Endodermal cell (in vitro differentiated cells): ENCODE measurements around the gene KCNH8. TPM values are rescaled to one million over a fixed set of nuclear protein-coding genes. Genes with fewer than 3 reads are reported as not detected.

Experiments used
- DNase-seq: peaks from one replicate; pipeline ENCODE4 v3.0.0-alpha.2; 2017
- H3K27ac ChIP-seq: 2 replicates; pipeline ENCODE4 v1.5.1; 2013; ENCODE audit warnings: mild to moderate bottlenecking, low read depth, low read length, moderate library complexity
- H3K27me3 ChIP-seq: 2 replicates; pipeline ENCODE4 v1.6.1; 2013; ENCODE audit warnings: mild to moderate bottlenecking, low read length, moderate library complexity; ENCODE audit not compliant: insufficient read depth, control insufficient read depth, poor library complexity, severe bottlenecking
- H3K36me3 ChIP-seq: 2 replicates; pipeline ENCODE4 v1.7.0; 2013; ENCODE audit warnings: mild to moderate bottlenecking, low read length, moderate library complexity; ENCODE audit not compliant: control insufficient read depth, insufficient read depth
- H3K4me1 ChIP-seq: one replicate; pipeline ENCODE4 v1.7.0; 2013; ENCODE audit warnings: low read length; ENCODE audit not compliant: control insufficient read depth, insufficient read depth
- H3K4me3 ChIP-seq: 2 replicates; pipeline ENCODE4 v1.5.1; 2013; ENCODE audit warnings: mild to moderate bottlenecking, low read length, moderate library complexity
- H3K9ac ChIP-seq: 2 replicates; pipeline ENCODE4 v1.6.1; 2013; ENCODE audit warnings: mild to moderate bottlenecking, low read length, moderate library complexity; ENCODE audit not compliant: poor library complexity, severe bottlenecking; ENCODE audit errors: extremely low read depth
- H3K9me3 ChIP-seq: 2 replicates; pipeline ENCODE4 v1.6.1; 2013; ENCODE audit warnings: mild to moderate bottlenecking, low read length, moderate library complexity; ENCODE audit not compliant: control insufficient read depth
- H3K27ac Mint-ChIP-seq: 2 replicates; pipeline ENCODE4 v1.8.0; 2020; ENCODE audit warnings: mixed read lengths
- H3K27me3 Mint-ChIP-seq: 2 replicates; pipeline ENCODE4 v1.8.0; 2021; ENCODE audit warnings: mild to moderate bottlenecking, mixed read lengths; ENCODE audit not compliant: insufficient read depth
- H3K36me3 Mint-ChIP-seq: 2 replicates; pipeline ENCODE4 v1.8.0; 2020; ENCODE audit warnings: low read depth, mixed read lengths
- H3K4me1 Mint-ChIP-seq: 2 replicates; pipeline ENCODE4 v1.8.0; 2020; ENCODE audit warnings: mixed read lengths
- H3K4me3 Mint-ChIP-seq: 2 replicates; pipeline ENCODE4 v1.8.0; 2020; ENCODE audit warnings: mild to moderate bottlenecking, moderate library complexity, mixed read lengths
- H3K9me3 Mint-ChIP-seq: 2 replicates; pipeline ENCODE4 v1.8.0; 2020; ENCODE audit warnings: mild to moderate bottlenecking, mixed read lengths
- WGBS, 2 experiments: methylation state at CpG; one replicate each; pipeline versions ENCODE4 v1.1.5 to v1.1.7; 2013; ENCODE audit warnings: missing lambda C conversion rate in 2 of 2, mixed read lengths in 1 of 2; ENCODE audit not compliant: insufficient coverage in 1 of 2, insufficient read length in 1 of 2; 5-methylcytosine and 5-hydroxymethylcytosine counted together
- total RNA-seq, 2 donors: library from RNA; stranded (reverse); fragmentation: NEBNext Ultra II Directional in 1 of 2; extraction: Animal tissue kit (Norgen Biotek cat#: 25700) in 1 of 2; gene quantifications; 2 replicates in 1 of 2; 3 replicates in 1 of 2; pipeline ENCODE4 v1.2.1, GENCODE V29; 2021
- TF ChIP-seq, protein P1 (sequence below): fragments of 200-600 bp; sonication (generic); conservative IDR thresholded peaks from 2 replicates; pipeline ENCODE4 v1.5.0; 2021; ENCODE audit warnings: antibody characterized with exemption, mild to moderate bottlenecking

Gene KCNH8
- total RNA-seq, 2 donors from 2014 or later, result 12.0 to 15.0 TPM

DNA sequence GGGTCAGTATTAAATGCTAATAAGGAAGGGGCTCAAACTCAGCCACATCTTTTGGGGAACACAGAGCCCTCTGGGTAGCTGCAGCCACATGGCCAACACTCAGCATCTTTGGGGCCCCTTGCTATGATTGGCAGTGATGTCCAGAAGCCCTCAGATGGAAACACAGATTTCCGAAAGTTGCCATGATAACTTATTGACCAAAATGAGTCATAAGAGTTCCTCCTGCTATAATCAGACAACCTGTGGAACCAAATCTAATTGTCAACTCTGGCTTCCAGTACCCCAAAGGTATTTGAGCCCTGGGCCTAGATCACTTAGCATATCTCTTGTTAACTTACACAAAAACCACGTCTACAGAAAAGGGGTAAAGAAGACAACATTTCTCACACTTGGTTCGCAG is 392.2 kb downstream of the KCNH8 start:
- WGBS, 2 experiments, result 93 to 96% methylated on average over 3 of the region's 3 CpGs
- Mint-ChIP-seq H3K4me3 (no peak overlapping the region), H3K9me3 (no peaks in the 10 kb centered on the region), H3K27me3 (no peaks in the 10 kb centered on the region), H3K27ac (no peak overlapping the region), H3K36me3 (no peaks in the 10 kb centered on the region), H3K4me1 (no peaks in the 10 kb centered on the region)
- no peak overlapping the region for H3K9ac ChIP-seq
- TF ChIP-seq, protein P1, sequence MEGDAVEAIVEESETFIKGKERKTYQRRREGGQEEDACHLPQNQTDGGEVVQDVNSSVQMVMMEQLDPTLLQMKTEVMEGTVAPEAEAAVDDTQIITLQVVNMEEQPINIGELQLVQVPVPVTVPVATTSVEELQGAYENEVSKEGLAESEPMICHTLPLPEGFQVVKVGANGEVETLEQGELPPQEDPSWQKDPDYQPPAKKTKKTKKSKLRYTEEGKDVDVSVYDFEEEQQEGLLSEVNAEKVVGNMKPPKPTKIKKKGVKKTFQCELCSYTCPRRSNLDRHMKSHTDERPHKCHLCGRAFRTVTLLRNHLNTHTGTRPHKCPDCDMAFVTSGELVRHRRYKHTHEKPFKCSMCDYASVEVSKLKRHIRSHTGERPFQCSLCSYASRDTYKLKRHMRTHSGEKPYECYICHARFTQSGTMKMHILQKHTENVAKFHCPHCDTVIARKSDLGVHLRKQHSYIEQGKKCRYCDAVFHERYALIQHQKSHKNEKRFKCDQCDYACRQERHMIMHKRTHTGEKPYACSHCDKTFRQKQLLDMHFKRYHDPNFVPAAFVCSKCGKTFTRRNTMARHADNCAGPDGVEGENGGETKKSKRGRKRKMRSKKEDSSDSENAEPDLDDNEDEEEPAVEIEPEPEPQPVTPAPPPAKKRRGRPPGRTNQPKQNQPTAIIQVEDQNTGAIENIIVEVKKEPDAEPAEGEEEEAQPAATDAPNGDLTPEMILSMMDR, result no peak
- H3K36me3 ChIP-seq, result no peaks in the 10 kb centered on the region
- H3K4me3 ChIP-seq, result no peak overlapping the region
- H3K9me3 ChIP-seq, result no peaks in the 10 kb centered on the region
- no peak overlapping the region for H3K27ac ChIP-seq
- no peak for DNase-seq
- no peaks in the 10 kb centered on the region for H3K4me1 ChIP-seq
- no peaks in the 10 kb centered on the region for H3K27me3 ChIP-seq

DNA sequence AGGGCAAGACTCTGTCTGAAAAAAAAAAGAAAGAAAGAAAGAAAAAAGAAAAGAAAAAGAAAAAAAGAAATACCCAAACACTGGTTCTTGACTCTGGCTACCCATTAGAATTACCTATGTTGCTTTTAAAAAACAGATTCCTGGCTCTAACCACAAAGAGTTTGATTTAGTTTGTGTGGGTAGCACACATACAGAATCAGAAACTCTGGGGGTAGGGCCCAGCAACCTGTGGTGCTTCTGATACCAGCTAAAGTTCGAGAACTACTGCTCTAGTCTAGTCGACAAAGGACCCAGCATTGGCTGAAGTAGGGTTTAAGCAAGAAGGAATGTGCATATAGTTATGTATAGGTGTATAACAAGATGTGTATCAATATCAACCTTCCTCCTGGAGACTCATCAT is 393.0 kb downstream of the KCNH8 start:
- H3K27ac Mint-ChIP-seq, result no peak overlapping the region
- H3K27me3 ChIP-seq, result no peaks in the 10 kb centered on the region
- H3K4me1 ChIP-seq, result no peaks in the 10 kb centered on the region
- H3K4me1 Mint-ChIP-seq, result no peaks in the 10 kb centered on the region
- DNase-seq, result no peak
- no peaks in the 10 kb centered on the region for H3K36me3 ChIP-seq
- H3K4me3 Mint-ChIP-seq, result no peak overlapping the region
- no peaks in the 10 kb centered on the region for H3K9me3 Mint-ChIP-seq
- no peak overlapping the region for H3K27ac ChIP-seq
- WGBS, 2 experiments, result 88% methylated on average over 2 of the region's 2 CpGs; no CpG with 5 or more reads in 1 of the 2 experiments
- H3K36me3 Mint-ChIP-seq, result no peaks in the 10 kb centered on the region
- H3K27me3 Mint-ChIP-seq, result no peaks in the 10 kb centered on the region
- H3K9me3 ChIP-seq, result no peaks in the 10 kb centered on the region
- no peak overlapping the region for H3K4me3 ChIP-seq
- no peak overlapping the region for H3K9ac ChIP-seq
- TF ChIP-seq, protein P1, result no peak

DNA sequence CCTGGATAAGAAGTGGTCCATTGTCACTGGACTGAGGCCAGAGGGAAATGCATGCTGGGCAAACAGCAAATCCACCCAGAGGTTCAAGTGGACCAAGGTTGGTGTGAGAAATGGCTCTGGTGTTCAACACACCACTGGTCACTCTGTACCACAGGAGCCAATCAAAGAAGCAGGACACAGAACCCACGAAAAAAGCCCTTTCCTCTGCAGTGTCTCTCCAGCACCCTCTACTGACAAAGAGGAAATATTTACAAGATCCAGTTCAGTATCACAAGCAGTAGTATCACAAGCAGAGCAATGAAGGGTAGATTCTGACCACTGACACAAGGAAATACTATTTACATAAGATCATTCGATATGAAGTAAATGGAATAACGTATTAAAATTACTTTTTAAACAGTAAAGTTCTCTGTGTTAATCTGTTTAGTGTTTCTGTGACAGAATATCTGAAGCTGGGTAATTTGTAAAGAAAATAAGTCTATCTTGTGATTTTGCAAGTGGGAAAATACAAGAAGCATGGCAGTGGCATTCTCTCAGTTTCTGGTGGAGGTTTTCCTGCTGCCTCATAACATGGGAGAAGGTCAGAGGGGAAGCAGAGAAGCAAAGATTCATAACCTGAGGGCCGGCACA is 395.0 kb downstream of the KCNH8 start:
- WGBS, 2 experiments, result 44% methylated on average over 4 of the region's 4 CpGs; no CpG with 5 or more reads in 1 of the 2 experiments
- no peak overlapping the region for H3K27ac ChIP-seq
- Mint-ChIP-seq H3K27me3 (no peaks in the 10 kb centered on the region), H3K4me3 (no peak overlapping the region), H3K27ac (no peak overlapping the region), H3K9me3 (no peaks in the 10 kb centered on the region), H3K36me3 (no peaks in the 10 kb centered on the region), H3K4me1 (peaks cover 5% of the 10 kb centered on the region)
- DNase-seq, result peak; percentile 67
- H3K9me3 ChIP-seq, result no peaks in the 10 kb centered on the region
- H3K4me1 ChIP-seq, result no peaks in the 10 kb centered on the region
- no peaks in the 10 kb centered on the region for H3K36me3 ChIP-seq
- no peak overlapping the region for H3K9ac ChIP-seq
- TF ChIP-seq, protein P1, result peak; percentile 87
- H3K27me3 ChIP-seq, result no peaks in the 10 kb centered on the region
- no peak overlapping the region for H3K4me3 ChIP-seq
